HepG2 (cell line): Measurements from ENCODE around the gene STXBP2. TPM values are rescaled to one million over a fixed set of nuclear protein-coding genes. Genes with fewer than 3 reads are reported as not detected.

ENCODE experiments used
- DR1 ChIP-seq: sonication (generic); formaldehyde crosslinking; IDR thresholded peaks from 2 replicates; pipeline ENCODE4 v1.8.0; 2021; ENCODE audit warnings: mild to moderate bottlenecking, missing genetic modification reagents, inconsistent platforms
- HNRNPLL ChIP-seq: fragments of 200-400 bp; formaldehyde crosslinking; IDR thresholded peaks from 2 replicates; pipeline ENCODE4 v1.6.1; 2017; ENCODE audit warnings: mild to moderate bottlenecking, low read depth, low read length; ENCODE audit not compliant: poor library complexity, severe bottlenecking
- KDM2A ChIP-seq: sonication (generic); formaldehyde crosslinking; IDR thresholded peaks from 2 replicates; pipeline ENCODE4 v1.4.0; 2020; ENCODE audit warnings: low read depth, missing genetic modification reagents, borderline replicate concordance
- KLF16 ChIP-seq, 2 experiments: sonication (generic) in 1 of 2; formaldehyde crosslinking in 1 of 2; IDR thresholded peaks; 2 replicates each; pipeline versions ENCODE4 v1.6.1 to v1.8.0; 2016 to 2023; ENCODE audit warnings: missing genetic modification reagents in 2 of 2, missing compliant biosample characterization in 1 of 2
- LCORL ChIP-seq, 2 experiments: fragments of 450-650 bp in 1 of 2; sonication (generic) in 1 of 2; formaldehyde crosslinking in 1 of 2; IDR thresholded peaks; 2 replicates each; pipeline versions ENCODE4 v1.5.0 to v1.6.1; 2017 to 2020; ENCODE audit warnings: antibody characterized with exemption in 1 of 2, missing genetic modification reagents in 1 of 2
- MAZ ChIP-seq, 2 experiments: sonication (generic) in 1 of 2; formaldehyde crosslinking in 1 of 2; IDR thresholded peaks; 2 replicates each; pipeline versions ENCODE4 v1.5.0 to v1.6.1; 2012 to 2020; ENCODE audit warnings: low read depth in 2 of 2, mild to moderate bottlenecking in 2 of 2, borderline replicate concordance in 1 of 2, improper control_type of control experiment in 1 of 2, low read length in 1 of 2, missing genetic modification reagents in 1 of 2, moderate library complexity in 1 of 2
- NCOR1 ChIP-seq: fragments of 200-600 bp; sonication (generic); IDR thresholded peaks from 2 replicates; pipeline ENCODE4 v1.7.0; 2017; ENCODE audit warnings: antibody characterized with exemption, low read length, borderline replicate concordance
- SP4 ChIP-seq: sonication (generic); formaldehyde crosslinking; IDR thresholded peaks from 2 replicates; pipeline ENCODE4 v1.8.1; 2023; ENCODE audit warnings: mild to moderate bottlenecking, missing genetic modification reagents
- TMF1 ChIP-seq: sonication (generic); formaldehyde crosslinking; IDR thresholded peaks from 2 replicates; pipeline ENCODE4 v1.8.1; 2022; ENCODE audit warnings: low read depth, missing genetic modification reagents
- ZFX ChIP-seq: sonication (generic); formaldehyde crosslinking; IDR thresholded peaks from 2 replicates; pipeline ENCODE4 v1.4.0; 2020; ENCODE audit warnings: mild to moderate bottlenecking, low read depth, missing genetic modification reagents, moderate library complexity
- ZNF160 ChIP-seq: sonication (generic); formaldehyde crosslinking; IDR thresholded peaks from 2 replicates; pipeline ENCODE4 v1.8.0; 2022; ENCODE audit warnings: mild to moderate bottlenecking, inconsistent platforms, missing genetic modification reagents
- ZNF292 ChIP-seq: sonication (generic); formaldehyde crosslinking; IDR thresholded peaks from 2 replicates; pipeline ENCODE4 v1.8.1; 2022; ENCODE audit warnings: mild to moderate bottlenecking, low read depth, missing genetic modification reagents, borderline replicate concordance
- ZNF333 ChIP-seq: sonication (generic); formaldehyde crosslinking; IDR thresholded peaks from 2 replicates; pipeline ENCODE4 v1.4.0; 2020; ENCODE audit warnings: mild to moderate bottlenecking, missing genetic modification reagents, borderline replicate concordance
- polyA plus RNA-seq, 8 experiments: library from polyadenylated mRNA; depleted of rRNA in 3 of 8; stranded (reverse) in 7 of 8; unstranded in 1 of 8; fragments of >200 nt; fragmentation: Illumina TruSeq in 4 of 8; extraction: Trizol in 4 of 8; gene quantifications; 2 replicates each; pipeline versions ENCODE4 v1.2.1 to v1.2.3, GENCODE V29; 2011 to 2016; ENCODE audit warnings: low read depth in 4 of 8, missing spikeins in 1 of 8, mixed read lengths in 1 of 8; ENCODE audit not compliant: insufficient read depth in 1 of 8
- total RNA-seq, 5 experiments: library from RNA; depleted of rRNA; stranded (reverse); fragments of >200 nt; fragmentation: Illumina TruSeq; extraction: Trizol; gene quantifications; 2 replicates each; pipeline ENCODE4 v1.2.3, GENCODE V29; 2016; ENCODE audit warnings: low read depth in 1 of 5

The STXBP2 gene
- total and polyA plus RNA-seq, 2 of the 13 experiments (the other 11 are each of a cell fraction or from before 2014, with no cell fraction given): 22.8 to 40.1 TPM

DNA sequence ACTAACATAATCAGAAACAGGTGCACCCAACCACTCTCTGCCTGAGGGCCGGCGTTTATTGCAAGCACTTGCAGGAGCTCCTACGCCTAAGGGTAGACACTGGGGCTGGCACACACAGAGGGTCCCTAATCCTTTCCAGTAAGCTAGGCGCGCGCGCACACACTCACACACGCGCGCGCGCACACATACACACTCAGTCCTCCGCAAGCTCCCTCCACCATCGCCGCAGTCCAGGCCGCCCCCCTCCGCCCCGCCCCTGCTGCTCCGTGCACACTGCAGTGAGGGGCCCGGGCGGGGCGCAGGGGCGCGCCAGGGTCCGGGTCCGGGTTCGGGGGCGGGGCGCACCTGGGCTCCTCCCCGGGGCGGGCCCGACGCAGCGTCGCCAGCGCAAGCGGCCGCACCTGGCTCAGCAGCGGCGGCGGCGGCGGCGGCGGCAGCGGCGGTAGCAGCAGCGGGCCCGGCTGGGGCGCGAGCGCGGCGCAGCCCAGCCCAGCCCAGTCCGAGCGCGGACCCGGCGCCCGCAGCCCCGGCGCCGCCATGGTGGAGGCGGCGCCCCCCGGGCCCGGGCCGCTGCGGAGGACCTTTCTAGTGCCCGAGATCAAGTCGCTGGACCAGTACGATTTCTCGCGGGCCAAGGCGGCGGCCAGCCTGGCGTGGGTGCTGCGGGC is 41.3 kb upstream of the STXBP2 start, which contains the start of gene CAMSAP3 (continued):
- TF ChIP-seq SP4 (CRISPR knock-in tag) (peak; percentile 71; the same call in 1 of the 2 replicates), ZNF333 (CRISPR knock-in tag) (no peak), KDM2A (CRISPR knock-in tag) (peak; percentile 46; the same call in 1 of the 2 replicates), ZNF292 (CRISPR knock-in tag) (no peak), KLF16 (CRISPR knock-in tag; IDR thresholded peaks at IDR 0.05) (0 out of 4 replicates have a peak, but pooled peaks of 1 of the 2 experiments have one; percentile 47), ZFX (peak; percentile 40; the same call in 1 of the 2 replicates), LCORL (IDR thresholded peaks at IDR 0.05) (no peak), LCORL (CRISPR knock-in tag; IDR thresholded peaks at IDR 0.05) (0 out of 2 replicates have a peak, but pooled peaks have one; percentile 22), ZNF160 (CRISPR knock-in tag) (0 out of 2 replicates have a peak, but pooled peaks have one; percentile 12), MAZ (IDR thresholded peaks at IDR 0.05; ENCODE audit: borderline replicate concordance, low read depth, low read length) (peak; percentile 55; the same call in 1 of the 2 replicates), MAZ (CRISPR knock-in tag; IDR thresholded peaks at IDR 0.05; ENCODE audit: low read depth) (peak; percentile 75), DR1 (CRISPR knock-in tag) (no peak), TMF1 (CRISPR knock-in tag) (no peak), NCOR1 (peak; percentile 29; the same call in 1 of the 2 replicates), HNRNPLL (peak; percentile 97)
